GM10248 (cell line): Measurements from ENCODE around the gene RAD51B.
"Not testable (repeated sequence)": the region's sequence is repeated elsewhere in the genome, so short reads cannot be mapped to it uniquely, and the experiment has no call there.

Experiments
- CTCF ChIA-PET: fragments of 300-600 bp; sonication (Branson Sonifier 250); formaldehyde crosslinking; extraction: SDS; loops from one replicate; lab custom pipeline; 2021; ENCODE audit warnings: antibody characterized with exemption; lab: Yijun Ruan, JAX
- POLR2A ChIA-PET: fragments of 350-650 bp; sonication (Branson Sonifier 250); formaldehyde crosslinking; extraction: SDS; loops from one replicate; lab custom pipeline; 2020; ENCODE audit warnings: antibody characterized with exemption; lab: Yijun Ruan, JAX
- DNase-seq: peaks from one replicate; pipeline ENCODE4 v3.0.0; 2012; ENCODE audit errors: extremely low spot score
- CTCF ChIP-seq: IDR thresholded peaks from 2 replicates; pipeline ENCODE4 v1.5.1; 2012; ENCODE audit warnings: mild to moderate bottlenecking, low read depth; ENCODE audit errors: extremely low read depth, missing control alignments, control extremely low read depth

The RAD51B gene

GRCh38 chr14:68097727-68098126, 278.1 kb downstream of the RAD51B start:
- CTCF ChIA-PET: no interaction called here
- POLR2A ChIA-PET: no interaction called here
- DNase-seq: no peak
- TF ChIP-seq CTCF: no peak

GRCh38 chr14:68098834-68099233, 279.3 kb downstream of the RAD51B start:
- no peak for DNase-seq
- CTCF ChIA-PET: no interaction called here
- no peak for TF ChIP-seq CTCF
- POLR2A ChIA-PET: no interaction called here

- ChIA-PET CTCF (no interaction called here), POLR2A (no interaction called here)
- no peak for TF ChIP-seq CTCF
- no peak for DNase-seq
Observed at GRCh38 chr14:68099495-68100045, 280.0 kb downstream of the RAD51B start.

GRCh38 chr14:68101715-68102301, 282.2 kb downstream of the RAD51B start:
- CTCF ChIA-PET, POLR2A ChIA-PET, DNase-seq: not testable (repeated sequence)

- POLR2A ChIA-PET: no interaction called here
- TF ChIP-seq CTCF: no peak
- no peak for DNase-seq
- CTCF ChIA-PET: no interaction called here
Observed at GRCh38 chr14:68103853-68104252, 284.3 kb downstream of the RAD51B start.

GRCh38 chr14:68104518-68104917, 284.9 kb downstream of the RAD51B start:
- no peak for DNase-seq
- ChIA-PET CTCF (no interaction called here), POLR2A (no interaction called here)
- no peak for TF ChIP-seq CTCF

- no peak for TF ChIP-seq CTCF
- ChIA-PET POLR2A (no interaction called here), CTCF (interaction anchor here (0.7 kb wide), 1 partner anchor 24 kb away, joined by 3 read pairs; no protein-coding TSS in a partner anchor)
- DNase-seq: no peak
Observed at GRCh38 chr14:68105816-68106215, 286.2 kb downstream of the RAD51B start.
